Choroid plexus epithelial cell (primary cell): ENCODE measurements around the gene TAPBP.
A peak's percentile ranks its signal among the peaks of the same experiment; 100 is the strongest.

Experiments used
- DNase-seq: peaks from one replicate; pipeline ENCODE4 v3.0.0-alpha.2; 2010; ENCODE audit warnings: low read depth
- H3K4me3 ChIP-seq: 2 replicates; pipeline ENCODE4 v1.5.1; 2011; ENCODE audit warnings: low read depth, mild to moderate bottlenecking, control low read depth, low read length, moderate library complexity
- TF ChIP-seq, protein P1 (sequence below): conservative IDR thresholded peaks from 2 replicates; pipeline ENCODE4 v1.5.1; 2011; ENCODE audit warnings: low read depth, mild to moderate bottlenecking, control low read depth, inconsistent platforms, low read length, moderate library complexity

Gene TAPBP

DNA sequence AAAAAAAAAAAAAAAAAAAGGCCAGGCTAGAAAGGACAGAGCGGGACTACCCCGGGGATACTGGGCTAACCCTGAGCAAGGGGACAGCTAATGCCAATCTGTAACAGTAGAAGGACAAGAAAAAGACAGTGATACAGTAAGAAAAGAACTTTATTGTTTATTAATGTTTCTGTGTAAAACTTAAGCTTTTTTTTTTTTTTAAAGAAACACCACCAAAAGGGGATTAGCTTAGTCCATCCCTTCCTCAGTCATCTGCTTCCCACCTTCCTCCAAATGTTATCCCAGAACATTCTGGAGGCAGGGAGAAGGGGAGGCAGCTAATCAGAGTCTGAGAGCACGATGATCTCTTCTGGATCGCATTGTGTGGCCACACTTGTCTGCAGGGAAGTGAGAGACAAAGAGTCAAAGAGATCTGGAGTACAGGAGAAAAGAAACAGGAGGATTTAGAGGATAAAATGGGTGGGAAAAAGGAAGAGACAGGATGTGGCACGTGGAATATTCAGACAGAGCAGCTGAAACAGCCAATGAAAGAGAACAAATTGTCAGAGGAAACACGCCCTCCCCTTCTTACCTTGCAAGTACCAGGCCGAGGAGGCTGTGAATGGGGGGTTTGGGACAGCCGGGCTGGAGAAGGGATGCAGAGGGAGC lies 4.7 kb upstream of the TAPBP start:
- H3K4me3 ChIP-seq = peak overlapping the region; percentile 51
- TF ChIP-seq, protein P1, sequence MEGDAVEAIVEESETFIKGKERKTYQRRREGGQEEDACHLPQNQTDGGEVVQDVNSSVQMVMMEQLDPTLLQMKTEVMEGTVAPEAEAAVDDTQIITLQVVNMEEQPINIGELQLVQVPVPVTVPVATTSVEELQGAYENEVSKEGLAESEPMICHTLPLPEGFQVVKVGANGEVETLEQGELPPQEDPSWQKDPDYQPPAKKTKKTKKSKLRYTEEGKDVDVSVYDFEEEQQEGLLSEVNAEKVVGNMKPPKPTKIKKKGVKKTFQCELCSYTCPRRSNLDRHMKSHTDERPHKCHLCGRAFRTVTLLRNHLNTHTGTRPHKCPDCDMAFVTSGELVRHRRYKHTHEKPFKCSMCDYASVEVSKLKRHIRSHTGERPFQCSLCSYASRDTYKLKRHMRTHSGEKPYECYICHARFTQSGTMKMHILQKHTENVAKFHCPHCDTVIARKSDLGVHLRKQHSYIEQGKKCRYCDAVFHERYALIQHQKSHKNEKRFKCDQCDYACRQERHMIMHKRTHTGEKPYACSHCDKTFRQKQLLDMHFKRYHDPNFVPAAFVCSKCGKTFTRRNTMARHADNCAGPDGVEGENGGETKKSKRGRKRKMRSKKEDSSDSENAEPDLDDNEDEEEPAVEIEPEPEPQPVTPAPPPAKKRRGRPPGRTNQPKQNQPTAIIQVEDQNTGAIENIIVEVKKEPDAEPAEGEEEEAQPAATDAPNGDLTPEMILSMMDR = no peak
- DNase-seq = no peak

DNA sequence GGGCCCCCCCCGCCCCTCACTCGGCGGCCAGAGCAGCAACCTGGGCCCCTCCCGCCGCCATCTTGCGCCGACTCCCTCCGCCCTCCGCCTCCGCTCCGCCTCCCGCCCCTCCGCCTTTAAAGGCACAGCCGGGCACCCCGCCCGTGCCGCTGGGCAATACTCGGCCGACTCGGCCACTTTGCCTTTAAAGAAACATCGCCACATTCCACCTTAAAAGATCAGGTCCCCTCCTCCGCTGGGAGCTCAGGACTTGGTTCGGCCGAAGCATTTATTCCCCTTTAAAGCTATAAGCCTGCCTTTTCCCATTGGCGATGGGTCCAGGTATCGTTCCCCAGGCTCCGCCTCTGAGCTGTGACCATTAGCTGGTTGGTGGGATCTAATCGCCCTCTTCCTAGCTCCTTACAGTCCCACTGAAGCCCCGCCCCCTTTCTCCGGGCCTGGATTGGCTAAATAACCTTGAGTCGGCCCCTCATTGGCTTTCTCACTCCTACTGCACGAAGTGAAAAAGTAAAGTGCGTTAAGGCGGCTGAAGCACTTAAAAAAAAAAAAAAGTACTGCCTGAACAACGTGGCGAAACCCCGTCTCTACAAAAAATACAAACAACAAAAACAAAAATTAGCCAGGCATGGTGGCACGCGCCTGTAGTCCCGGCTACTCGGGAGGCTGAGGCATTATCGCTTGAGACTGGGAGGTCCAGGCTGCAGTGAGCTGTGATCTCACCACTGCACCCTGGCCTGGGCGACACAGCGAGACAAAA lies 4.0 kb upstream of the TAPBP start, which contains the start of gene ZBTB22:
Gene ZBTB22, minus strand, starts transcription at position 76 of the 757 bp plus-strand sequence. CDS start 828 bp downstream, outside the sequence.
- TF ChIP-seq, protein P1 = no peak
- H3K4me3 ChIP-seq = peak within 1 kb of the TSS; percentile 71
- DNase-seq = peak; percentile 100

DNA sequence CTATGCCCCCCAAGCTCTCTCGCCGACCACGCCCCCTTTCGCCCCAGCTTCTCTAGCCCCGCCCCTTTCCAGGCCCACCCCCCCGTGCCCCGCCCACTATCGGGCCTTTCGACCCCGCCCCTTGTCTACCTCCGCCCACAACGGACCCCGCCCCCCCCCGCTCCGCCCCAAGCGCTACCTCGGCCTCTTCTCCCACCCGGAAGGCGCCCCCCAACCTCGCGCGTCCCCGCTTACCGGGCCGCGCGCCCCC lies 3.5 kb upstream of the TAPBP start:
- peak overlapping the region; percentile 71 for H3K4me3 ChIP-seq
- TF ChIP-seq, protein P1 = no peak
- DNase-seq = no peak

DNA sequence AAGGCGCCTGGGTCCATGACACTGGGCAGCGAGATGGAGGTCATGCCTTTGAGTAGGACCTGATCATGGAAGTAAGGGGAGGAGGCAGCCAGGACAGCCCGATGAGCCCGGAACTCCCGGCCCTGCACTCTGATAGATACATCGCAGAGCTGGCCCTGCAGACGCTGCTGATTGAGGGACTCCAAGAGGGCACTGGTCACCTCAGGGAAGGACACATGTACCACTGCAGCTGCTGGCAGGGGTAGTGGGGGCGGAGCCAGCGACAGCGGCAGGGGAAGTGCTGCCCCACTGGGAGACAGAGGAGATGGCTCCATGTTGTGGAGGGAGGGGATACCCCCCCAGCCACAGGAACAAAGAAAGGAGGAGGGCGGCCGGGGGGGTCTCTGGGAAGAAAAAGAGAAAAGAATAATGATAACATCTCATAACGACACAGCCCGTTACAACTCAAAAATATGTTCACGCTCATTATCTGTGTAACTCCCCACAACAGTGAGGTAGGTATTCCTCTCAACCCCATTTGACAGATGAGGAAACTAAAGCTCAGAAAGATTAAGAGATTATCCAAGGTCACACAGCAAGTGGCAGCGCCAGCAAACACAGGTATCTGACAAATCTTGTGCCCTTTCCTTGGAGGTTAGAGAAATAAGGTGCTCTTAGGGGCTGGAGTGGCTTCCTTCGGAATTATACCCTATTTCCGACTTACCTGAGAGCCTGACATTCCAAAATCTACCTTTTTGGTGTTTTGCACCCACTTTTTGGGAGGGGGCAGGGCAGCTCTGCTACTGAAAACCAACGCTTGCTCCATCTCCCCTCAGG lies 2.9 kb upstream of the TAPBP start:
- DNase-seq = no peak
- TF ChIP-seq, protein P1 = no peak
- peak overlapping the region; percentile 71 for H3K4me3 ChIP-seq

DNA sequence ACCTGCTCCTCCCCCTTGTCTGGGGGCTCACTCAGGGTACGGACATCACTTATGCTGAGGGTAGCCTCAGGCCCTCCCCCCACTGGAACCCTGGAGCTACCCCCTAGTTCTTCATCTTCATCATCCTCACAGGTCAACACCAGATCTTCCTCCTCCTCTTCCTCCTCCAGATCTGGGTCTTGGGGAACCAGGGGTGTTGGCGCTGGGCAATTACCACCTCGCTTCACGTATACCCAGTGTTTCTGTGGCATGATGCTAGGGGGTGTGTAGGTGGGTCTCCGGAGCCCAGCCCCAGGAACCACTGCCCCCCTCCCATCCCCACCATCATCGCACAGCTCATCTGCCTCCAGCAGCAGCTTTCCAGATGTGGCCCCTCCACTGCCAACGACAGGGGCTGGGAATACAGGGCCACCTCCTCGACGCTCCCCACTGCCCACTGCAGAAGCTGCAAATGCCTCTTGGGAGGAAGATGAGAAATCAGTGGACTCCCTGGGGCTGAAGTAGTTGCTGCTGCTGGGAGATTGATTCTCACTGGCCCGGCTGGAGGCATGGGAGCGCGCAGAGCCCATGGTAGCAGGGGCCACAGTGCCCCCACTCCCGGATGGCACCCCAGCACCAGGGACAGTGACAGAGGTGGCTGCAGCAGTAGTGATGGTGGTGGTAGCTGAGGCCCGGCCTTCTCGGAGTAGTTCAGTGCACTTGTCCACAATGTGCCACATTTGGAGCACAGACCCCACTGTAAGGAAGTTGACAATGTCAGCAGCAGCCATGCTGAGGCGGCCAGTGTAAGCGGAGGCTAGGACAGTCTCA lies 2.1 kb upstream of the TAPBP start:
- no peak for DNase-seq

More for the DNA sequence above, 2.1 kb upstream of the TAPBP start:
- TF ChIP-seq, protein P1 = no peak
- H3K4me3 ChIP-seq = no peak overlapping the region
